Body of pancreas (tissue), 4 donors: ENCODE measurements around the gene RNF146.

ENCODE experiments used
- CTCF ChIP-seq, 7 experiments: fragments of 450-650 bp in 4 of 7; fragments of 200-600 bp in 3 of 7; sonication (generic) in 3 of 7; IDR thresholded peaks; one replicate each; pipeline ENCODE4 v1.5.1; 2016 to 2019; ENCODE audit warnings: antibody characterized with exemption in 7 of 7
- POLR2A ChIP-seq, 3 donors: fragments of 450-650 bp; IDR thresholded peaks; one replicate each; pipeline ENCODE4 v1.6.1; 2016; ENCODE audit warnings: antibody characterized with exemption in 3 of 3, mild to moderate bottlenecking in 2 of 3

- TF ChIP-seq CTCF (IDR thresholded peaks at IDR 0.05) = no peak
- TF ChIP-seq POLR2A (IDR thresholded peaks at IDR 0.05) = no peak
Observed at GRCh38 chr6:127273499-127273898, 6.8 kb downstream of the RNF146 start.
